Trophoblast cell (in vitro differentiated cells and primary cell): ENCODE data around the gene APRT.

ENCODE experiments used
- DNase-seq, 2 donors: peaks; one replicate each; pipeline ENCODE4 v3.0.0-alpha.2; 2016
- H2AFZ ChIP-seq: 2 replicates; pipeline ENCODE4 v1.6.1; 2013; ENCODE audit warnings: low read length, moderate library complexity, mild to moderate bottlenecking; ENCODE audit not compliant: insufficient read depth, poor library complexity
- H2AK5ac ChIP-seq: 2 replicates; pipeline ENCODE4 v1.6.1; 2013; ENCODE audit warnings: mild to moderate bottlenecking, low read length
- H2BK120ac ChIP-seq: 2 replicates; pipeline ENCODE4 v1.6.1; 2013; ENCODE audit warnings: low read length, mild to moderate bottlenecking, moderate library complexity; ENCODE audit not compliant: insufficient read depth, poor library complexity
- H2BK12ac ChIP-seq: 2 replicates; pipeline ENCODE4 v1.6.1; 2013; ENCODE audit warnings: mild to moderate bottlenecking, low read length, moderate library complexity
- H2BK5ac ChIP-seq: 2 replicates; pipeline ENCODE4 v1.6.1; 2013; ENCODE audit warnings: low read length, low read depth, moderate library complexity, mild to moderate bottlenecking; ENCODE audit not compliant: poor library complexity
- H3K14ac ChIP-seq: 2 replicates; pipeline ENCODE4 v1.6.1; 2013; ENCODE audit warnings: mild to moderate bottlenecking, low read length
- H3K18ac ChIP-seq: 2 replicates; pipeline ENCODE4 v1.6.1; 2013; ENCODE audit warnings: mild to moderate bottlenecking, low read length
- H3K23ac ChIP-seq: 2 replicates; pipeline ENCODE4 v1.6.1; 2013; ENCODE audit warnings: low read length
- H3K27ac ChIP-seq: 2 replicates; pipeline ENCODE4 v1.5.1; 2013; ENCODE audit warnings: low read depth, mild to moderate bottlenecking, inconsistent platforms, low read length, moderate library complexity
- H3K27me3 ChIP-seq: 2 replicates; pipeline ENCODE4 v1.6.1; 2013; ENCODE audit warnings: inconsistent platforms, mild to moderate bottlenecking, low read length, moderate library complexity; ENCODE audit not compliant: insufficient read depth
- H3K36me3 ChIP-seq, 2 experiments: 1 replicate in 1 of 2; 2 replicates in 1 of 2; pipeline ENCODE4 v1.6.1; 2013; ENCODE audit warnings: low read length in 2 of 2, mild to moderate bottlenecking in 2 of 2, moderate library complexity in 1 of 2; ENCODE audit not compliant: insufficient read depth in 2 of 2, control insufficient read depth in 1 of 2
- H3K4ac ChIP-seq: 2 replicates; pipeline ENCODE4 v1.6.1; 2013; ENCODE audit warnings: low read depth, mild to moderate bottlenecking, low read length, moderate library complexity
- H3K4me1 ChIP-seq, 2 experiments: 1 replicate in 1 of 2; 2 replicates in 1 of 2; pipeline ENCODE4 v1.6.1; 2013; ENCODE audit warnings: low read length in 2 of 2, mild to moderate bottlenecking in 2 of 2, moderate library complexity in 1 of 2; ENCODE audit not compliant: insufficient read depth in 2 of 2, control insufficient read depth in 1 of 2
- H3K4me2 ChIP-seq: 2 replicates; pipeline ENCODE4 v1.6.1; 2013; ENCODE audit warnings: inconsistent platforms, mild to moderate bottlenecking, low read length, moderate library complexity
- H3K4me3 ChIP-seq: 2 replicates; pipeline ENCODE4 v1.5.1; 2013; ENCODE audit warnings: mild to moderate bottlenecking, low read depth, low read length, inconsistent platforms
- H3K79me1 ChIP-seq: one replicate; pipeline ENCODE4 v1.6.1; 2013; ENCODE audit warnings: low read length
- H3K79me2 ChIP-seq: 2 replicates; pipeline ENCODE4 v1.6.1; 2013; ENCODE audit warnings: low read length, mild to moderate bottlenecking; ENCODE audit not compliant: control insufficient read depth, insufficient read depth, poor library complexity
- H3K9ac ChIP-seq: 2 replicates; pipeline ENCODE4 v1.6.1; 2013; ENCODE audit warnings: mild to moderate bottlenecking, low read length
- H3K9me3 ChIP-seq: 2 replicates; pipeline ENCODE4 v1.6.1; 2013; ENCODE audit warnings: low read depth, mild to moderate bottlenecking, control low read depth, inconsistent platforms, low read length; ENCODE audit not compliant: insufficient read depth
- H4K12ac ChIP-seq: 2 replicates; pipeline ENCODE4 v1.6.1; 2013; ENCODE audit warnings: low read depth, mild to moderate bottlenecking, low read length, moderate library complexity
- H4K8ac ChIP-seq: 2 replicates; pipeline ENCODE4 v1.6.1; 2013; ENCODE audit warnings: low read depth, mild to moderate bottlenecking, low read length, moderate library complexity
- H4K91ac ChIP-seq: one replicate; pipeline ENCODE4 v1.6.1; 2013; ENCODE audit warnings: low read depth, mild to moderate bottlenecking, low read length, moderate library complexity
- WGBS: extraction: QIAGEN DNeasy Blood & Tissue Kit; methylation state at CpG from one replicate; pipeline ENCODE4 v1.1.7; 2013; ENCODE audit warnings: missing lambda C conversion rate; ENCODE audit not compliant: insufficient read length, insufficient coverage; ENCODE audit errors: extremely low coverage; 5-methylcytosine and 5-hydroxymethylcytosine counted together

The APRT gene

DNA sequence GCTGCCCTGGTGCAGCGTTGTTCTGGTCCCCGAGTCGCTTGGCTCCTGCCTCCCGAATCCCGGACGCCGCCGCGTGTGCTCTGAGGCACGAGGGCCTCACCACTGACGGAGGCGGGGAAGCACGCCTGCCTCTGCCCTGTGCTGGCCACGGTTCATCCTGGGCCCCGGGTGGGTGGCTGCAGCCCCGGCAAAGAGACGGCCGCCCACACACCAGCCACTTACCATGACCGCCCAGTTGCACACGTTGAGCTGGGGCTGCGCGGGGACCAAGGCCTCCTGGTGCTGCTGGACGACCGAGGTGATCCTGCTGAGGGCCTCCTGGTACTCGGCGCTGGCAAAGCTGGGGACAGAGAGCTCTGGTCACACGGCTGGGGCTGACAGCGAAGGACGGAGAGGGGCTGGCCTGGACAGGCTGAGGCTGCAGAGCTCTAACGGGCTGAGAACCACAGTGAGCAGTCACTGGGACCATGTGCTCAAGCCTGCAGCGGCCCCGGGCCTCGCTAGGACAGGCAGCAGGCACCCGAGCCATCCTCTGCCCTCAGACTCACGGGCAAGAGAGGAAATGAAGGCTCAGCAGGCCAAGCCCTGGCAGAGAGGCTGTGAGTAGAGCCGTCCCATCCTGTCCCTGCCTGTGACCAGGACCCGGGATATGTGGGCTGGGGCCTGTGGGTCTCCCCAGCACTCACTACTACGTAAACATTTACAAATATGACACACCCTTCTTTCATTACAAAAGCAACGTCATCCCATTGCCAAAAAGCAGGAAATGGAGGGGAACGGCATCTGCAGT lies 6.3 kb upstream of the APRT start:
- Histone ChIP-seq H4K91ac (no peak overlapping the region), H3K36me3 (peaks cover 24 to 26% of the 10 kb centered on the region in 2 experiments), H2AK5ac (no peak overlapping the region), H3K27me3 (no peaks in the 10 kb centered on the region), H2BK12ac (no peak overlapping the region), H2BK120ac (no peak overlapping the region), H4K8ac (no peak overlapping the region), H3K4me3 (no peak overlapping the region), H3K14ac (no peak overlapping the region), H3K23ac (no peak overlapping the region), H2BK5ac (no peak overlapping the region), H2AFZ (no peak overlapping the region), H3K4me2 (no peak overlapping the region), H3K79me2 (no peaks in the 10 kb centered on the region), H3K4ac (no peak overlapping the region), H3K79me1 (no peaks in the 10 kb centered on the region), H3K9ac (no peak overlapping the region), H4K12ac (no peak overlapping the region), H3K4me1 (no peaks in the 10 kb centered on the region), H3K9me3 (no peaks in the 10 kb centered on the region), H3K27ac (no peak overlapping the region), H3K18ac (no peak overlapping the region)
- peak in 1 of 2 donors; percentile 4 for DNase-seq
- no CpG with 5 or more reads among the region's 40 CpGs for WGBS

DNA sequence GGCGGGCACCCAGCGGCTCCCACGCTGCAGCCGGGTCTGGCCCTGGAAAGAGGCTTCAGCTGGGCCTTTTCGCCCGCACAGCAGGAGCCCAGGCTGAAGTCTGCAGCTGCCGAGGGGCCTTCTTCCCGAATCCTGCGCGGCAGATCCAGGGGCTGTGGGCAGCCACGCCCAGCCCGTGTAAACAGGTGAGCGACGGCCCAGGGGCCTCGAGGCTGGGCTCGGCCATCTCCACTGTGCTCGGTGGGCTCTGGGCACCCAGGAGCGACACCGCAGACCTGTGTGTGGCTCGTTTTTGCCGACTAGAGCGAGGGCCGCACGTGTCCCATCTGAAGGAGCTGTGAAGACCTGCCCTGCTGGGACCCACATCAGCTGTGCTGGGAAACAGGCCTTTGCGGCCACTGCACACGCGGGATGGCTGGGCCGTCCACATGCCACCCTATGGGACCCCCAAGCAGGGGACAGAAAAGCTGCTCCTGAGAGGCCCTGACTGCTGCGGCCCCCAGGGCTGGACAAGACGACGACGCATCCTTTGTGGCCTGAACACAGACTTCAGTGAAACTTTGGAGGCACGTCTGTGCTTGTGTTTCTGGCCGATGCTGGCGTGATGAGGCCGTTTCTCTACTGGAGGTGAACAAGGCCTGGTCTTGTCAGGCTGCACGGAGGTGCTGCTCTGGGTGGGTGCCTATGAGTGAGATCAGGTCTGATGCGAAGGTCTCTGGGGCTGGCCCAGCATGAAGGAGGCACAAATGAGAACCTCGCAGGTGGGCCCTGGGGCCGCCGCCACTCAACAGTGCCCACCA lies 5.2 kb upstream of the APRT start:
- H3K9ac ChIP-seq = no peak overlapping the region
- H4K8ac ChIP-seq = no peak overlapping the region
- no peaks in the 10 kb centered on the region for H3K27me3 ChIP-seq
- no peak overlapping the region for H3K23ac ChIP-seq
- H3K14ac ChIP-seq = no peak overlapping the region
- H3K36me3 ChIP-seq = peaks cover 13 to 16% of the 10 kb centered on the region in 2 experiments
- no peak overlapping the region for H3K4me2 ChIP-seq
- H3K9me3 ChIP-seq = peaks cover 2% of the 10 kb centered on the region
- no peak overlapping the region for H2AK5ac ChIP-seq
- no peak overlapping the region for H2BK12ac ChIP-seq
- peaks cover 0 to 5% of the 10 kb centered on the region in 2 experiments for H3K4me1 ChIP-seq
- no peak overlapping the region for H3K18ac ChIP-seq
- H3K4ac ChIP-seq = no peak overlapping the region
- no peak overlapping the region for H3K4me3 ChIP-seq
- H3K79me1 ChIP-seq = peaks cover 6% of the 10 kb centered on the region
- H3K27ac ChIP-seq = no peak overlapping the region
- H4K12ac ChIP-seq = no peak overlapping the region
- H3K79me2 ChIP-seq = peaks cover 3% of the 10 kb centered on the region
- no CpG with 5 or more reads among the region's 41 CpGs for WGBS
- no peak overlapping the region for H2BK5ac ChIP-seq
- no peak overlapping the region for H2BK120ac ChIP-seq
- H2AFZ ChIP-seq = no peak overlapping the region
- H4K91ac ChIP-seq = no peak overlapping the region
- no peak for DNase-seq

DNA sequence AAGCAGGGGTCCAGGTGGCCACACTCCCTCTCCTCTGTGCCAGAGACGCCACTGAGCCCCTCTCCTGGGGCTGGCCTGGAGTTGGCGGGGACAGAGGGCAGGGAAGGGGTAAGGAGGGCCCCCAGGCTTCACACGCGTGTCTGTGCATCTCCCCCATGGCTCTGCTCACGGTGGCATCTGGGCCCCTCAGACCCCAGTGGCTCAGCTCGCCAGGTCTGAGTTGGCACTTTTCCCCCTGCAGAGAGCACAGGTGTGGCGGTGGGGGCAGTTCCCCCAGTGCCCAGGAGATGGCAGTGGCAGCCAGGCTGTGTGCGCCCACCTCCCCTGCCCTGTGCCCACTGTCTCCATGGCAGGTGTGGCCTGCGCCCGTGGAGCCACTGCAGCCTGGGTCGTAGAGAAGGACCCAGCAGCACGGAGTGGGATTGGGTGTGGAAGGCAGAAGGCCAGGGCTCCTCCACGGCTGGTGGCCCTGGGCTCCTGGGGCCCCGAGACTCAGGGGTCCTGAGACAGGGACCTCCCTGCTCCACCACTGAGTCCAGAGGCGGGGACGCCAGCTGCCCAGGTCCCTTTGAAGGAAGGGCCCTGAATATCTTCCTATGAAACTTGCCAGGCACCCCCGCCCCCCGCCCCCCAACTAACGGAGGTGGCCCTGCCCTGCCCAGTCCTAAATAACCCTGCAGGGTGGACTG lies 4.3 kb upstream of the APRT start:
- no peak overlapping the region for H2AK5ac ChIP-seq
- H3K4me3 ChIP-seq = no peak overlapping the region
- WGBS = no CpG with 5 or more reads among the region's 19 CpGs
- H2AFZ ChIP-seq = no peak overlapping the region
- no peak overlapping the region for H3K23ac ChIP-seq
- no peak overlapping the region for H3K9ac ChIP-seq
- H3K36me3 ChIP-seq = peaks cover 7 to 8% of the 10 kb centered on the region in 2 experiments
- no peak overlapping the region for H4K91ac ChIP-seq
- no peak overlapping the region for H2BK12ac ChIP-seq
- no peak overlapping the region for H3K4me2 ChIP-seq
- peak in 1 of 2 donors; percentile 33 for DNase-seq
- no peak overlapping the region for H3K27ac ChIP-seq
- peaks cover 1 to 9% of the 10 kb centered on the region in 2 experiments for H3K4me1 ChIP-seq
- no peak overlapping the region for H4K12ac ChIP-seq
- H2BK5ac ChIP-seq = no peak overlapping the region
- no peak overlapping the region for H3K18ac ChIP-seq
- no peak overlapping the region for H3K4ac ChIP-seq
- H3K14ac ChIP-seq = no peak overlapping the region
- H4K8ac ChIP-seq = no peak overlapping the region
- H3K79me2 ChIP-seq = peaks cover 8% of the 10 kb centered on the region
- peaks cover 2% of the 10 kb centered on the region for H3K9me3 ChIP-seq
- peaks cover 13% of the 10 kb centered on the region for H3K79me1 ChIP-seq
- H2BK120ac ChIP-seq = no peak overlapping the region
- H3K27me3 ChIP-seq = no peaks in the 10 kb centered on the region

DNA sequence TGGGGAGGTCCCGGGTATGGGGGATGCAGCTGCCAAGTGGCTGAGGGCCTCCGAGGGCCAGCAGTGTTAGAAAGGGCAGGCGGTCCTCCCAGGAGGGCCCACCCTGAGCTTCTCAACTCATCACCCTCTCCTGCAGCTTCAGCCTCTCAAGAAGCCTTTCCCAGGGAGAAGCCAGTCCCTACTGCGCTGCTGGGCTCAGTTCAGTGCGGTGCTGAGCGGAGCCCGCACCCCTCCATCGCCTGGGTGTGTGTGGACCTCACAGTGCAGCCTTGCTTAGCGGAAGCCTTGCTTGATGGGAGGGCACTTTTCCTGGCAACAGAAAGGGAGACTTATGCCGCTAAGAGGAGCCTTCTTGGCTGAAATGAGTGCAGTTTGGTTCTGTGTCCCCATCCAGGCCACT lies 3.5 kb upstream of the APRT start:
- H3K23ac ChIP-seq = no peak overlapping the region
- H3K4me1 ChIP-seq = peaks cover 9 to 17% of the 10 kb centered on the region in 2 experiments
- no peaks in the 10 kb centered on the region for H3K36me3 ChIP-seq
- H3K9ac ChIP-seq = no peak overlapping the region
- H2BK5ac ChIP-seq = no peak overlapping the region
- no peak overlapping the region for H4K91ac ChIP-seq
- no peak overlapping the region for H2AFZ ChIP-seq
- no peak overlapping the region for H4K12ac ChIP-seq
- H3K4me3 ChIP-seq = no peak overlapping the region
- H3K27me3 ChIP-seq = no peaks in the 10 kb centered on the region
- no peak overlapping the region for H3K27ac ChIP-seq
- H3K79me2 ChIP-seq = peaks cover 9% of the 10 kb centered on the region
- H3K14ac ChIP-seq = no peak overlapping the region
- peaks cover 2% of the 10 kb centered on the region for H3K9me3 ChIP-seq
- H3K79me1 ChIP-seq = peaks cover 14% of the 10 kb centered on the region
- no peak overlapping the region for H2BK120ac ChIP-seq
- no peak overlapping the region for H2AK5ac ChIP-seq
- no peak overlapping the region for H4K8ac ChIP-seq
- no peak overlapping the region for H2BK12ac ChIP-seq
- H3K4ac ChIP-seq = no peak overlapping the region
- WGBS = no CpG with 5 or more reads among the region's 10 CpGs
- no peak for DNase-seq
- no peak overlapping the region for H3K4me2 ChIP-seq
- H3K18ac ChIP-seq = no peak overlapping the region
